GM06990 (cell line): Measurements from ENCODE around the gene KIF25.

ENCODE experiments used
- DNase-seq: peaks from one replicate; pipeline ENCODE4 v3.0.0-alpha.2; 2011; ENCODE audit not compliant: insufficient read length; ENCODE audit errors: extremely low read depth
- H3K27me3 ChIP-seq: replicated peaks from 2 replicates; pipeline ENCODE4 v1.6.0; 2011; ENCODE audit warnings: low read length; ENCODE audit not compliant: control insufficient read depth, insufficient read depth
- H3K36me3 ChIP-seq: 2 replicates; pipeline ENCODE4 v1.5.1; 2011; ENCODE audit warnings: low read length; ENCODE audit not compliant: control insufficient read depth, insufficient read depth
- H3K4me3 ChIP-seq: replicated peaks from 2 replicates; pipeline ENCODE4 v1.5.1; 2011; ENCODE audit warnings: low read depth, mild to moderate bottlenecking, control low read depth, low read length
- CTCF ChIP-seq: IDR thresholded peaks from 2 replicates; pipeline ENCODE4 v1.5.1; 2011; ENCODE audit warnings: low read length, control low read depth, mild to moderate bottlenecking, inconsistent platforms; ENCODE audit not compliant: insufficient read depth, poor library complexity, severe bottlenecking

The KIF25 gene

GRCh38 chr6:167960579-167960978, 36.9 kb upstream of the KIF25 start:
- no peak for TF ChIP-seq CTCF

GRCh38 chr6:167962711-167963110, 34.8 kb upstream of the KIF25 start:
- no peak for TF ChIP-seq CTCF
- no peaks in the 10 kb centered on the region; the same call in 1 of the 2 replicates for H3K36me3 ChIP-seq
- DNase-seq = no peak

More at GRCh38 chr6:167960579-167960978, 36.9 kb upstream of the KIF25 start:
- H3K4me3 ChIP-seq = no peak overlapping the region
- H3K27me3 ChIP-seq = no peaks in the 10 kb centered on the region
- H3K36me3 ChIP-seq = no peaks in the 10 kb centered on the region; the same call in 1 of the 2 replicates
- no peak for DNase-seq

GRCh38 chr6:167963589-167964057, 33.8 kb upstream of the KIF25 start:
- no peak for TF ChIP-seq CTCF
- DNase-seq = no peak
- Histone ChIP-seq H3K27me3 (no peaks in the 10 kb centered on the region), H3K36me3 (no peaks in the 10 kb centered on the region; the same call in 1 of the 2 replicates), H3K4me3 (no peak overlapping the region)

More at GRCh38 chr6:167962711-167963110, 34.8 kb upstream of the KIF25 start:
- H3K4me3 ChIP-seq = no peak overlapping the region
- no peaks in the 10 kb centered on the region for H3K27me3 ChIP-seq

GRCh38 chr6:167965592-167966539, 31.6 kb upstream of the KIF25 start:
- no peak for DNase-seq
- TF ChIP-seq CTCF = no peak
- Histone ChIP-seq H3K4me3 (no peak overlapping the region), H3K27me3 (no peaks in the 10 kb centered on the region), H3K36me3 (no peaks in the 10 kb centered on the region; the same call in 1 of the 2 replicates)

- DNase-seq = no peak
- H3K36me3 ChIP-seq = no peaks in the 10 kb centered on the region; the same call in 1 of the 2 replicates
- no peaks in the 10 kb centered on the region for H3K27me3 ChIP-seq
- TF ChIP-seq CTCF = no peak
- H3K4me3 ChIP-seq = no peak overlapping the region
Measured at GRCh38 chr6:167966540-167966905, 30.9 kb upstream of the KIF25 start.
